ENCODE data around the gene FBXO10. TPM values are rescaled to one million over a fixed set of nuclear protein-coding genes. Genes with fewer than 3 reads are reported as not detected.

The FBXO10 gene
- total RNA-seq, 1 donor from 2014 or later: 18.5 TPM

DNA sequence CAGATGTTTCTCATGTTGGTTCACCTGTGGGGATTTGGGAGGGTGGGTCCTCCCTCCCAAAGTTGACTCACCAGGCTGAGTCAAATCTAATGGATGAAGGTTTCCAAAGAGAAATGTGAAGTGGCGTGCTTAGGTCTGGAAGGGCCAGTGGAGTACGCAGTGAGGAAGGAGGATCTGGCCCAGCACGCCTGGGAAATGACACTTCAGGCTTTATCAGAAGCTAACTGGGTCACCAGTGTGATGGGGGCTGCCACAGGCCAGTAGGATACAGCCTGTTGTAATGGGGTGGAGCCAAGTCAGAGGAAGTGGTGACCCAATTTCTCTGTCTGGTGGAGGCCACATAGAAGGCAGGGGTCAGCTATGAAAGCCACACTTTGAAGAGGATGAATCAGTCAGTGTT, 72.4 kb downstream of the FBXO10 start:
- Mint-ChIP-seq H3K4me1 (ENCODE audit: unreplicated experiment) (no peaks in the 10 kb centered on the region), H3K4me3 (no peak overlapping the region), H3K27me3 (no peaks in the 10 kb centered on the region), H3K36me3 (peaks cover 22% of the 10 kb centered on the region), H3K9me3 (no peaks in the 10 kb centered on the region), H3K27ac (no peak overlapping the region)
- no peak for DNase-seq (ENCODE audit: extremely low spot score, unreplicated experiment)
- TF ChIP-seq, protein P1, sequence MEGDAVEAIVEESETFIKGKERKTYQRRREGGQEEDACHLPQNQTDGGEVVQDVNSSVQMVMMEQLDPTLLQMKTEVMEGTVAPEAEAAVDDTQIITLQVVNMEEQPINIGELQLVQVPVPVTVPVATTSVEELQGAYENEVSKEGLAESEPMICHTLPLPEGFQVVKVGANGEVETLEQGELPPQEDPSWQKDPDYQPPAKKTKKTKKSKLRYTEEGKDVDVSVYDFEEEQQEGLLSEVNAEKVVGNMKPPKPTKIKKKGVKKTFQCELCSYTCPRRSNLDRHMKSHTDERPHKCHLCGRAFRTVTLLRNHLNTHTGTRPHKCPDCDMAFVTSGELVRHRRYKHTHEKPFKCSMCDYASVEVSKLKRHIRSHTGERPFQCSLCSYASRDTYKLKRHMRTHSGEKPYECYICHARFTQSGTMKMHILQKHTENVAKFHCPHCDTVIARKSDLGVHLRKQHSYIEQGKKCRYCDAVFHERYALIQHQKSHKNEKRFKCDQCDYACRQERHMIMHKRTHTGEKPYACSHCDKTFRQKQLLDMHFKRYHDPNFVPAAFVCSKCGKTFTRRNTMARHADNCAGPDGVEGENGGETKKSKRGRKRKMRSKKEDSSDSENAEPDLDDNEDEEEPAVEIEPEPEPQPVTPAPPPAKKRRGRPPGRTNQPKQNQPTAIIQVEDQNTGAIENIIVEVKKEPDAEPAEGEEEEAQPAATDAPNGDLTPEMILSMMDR (conservative IDR thresholded peaks at IDR 0.05): no peak

DNA sequence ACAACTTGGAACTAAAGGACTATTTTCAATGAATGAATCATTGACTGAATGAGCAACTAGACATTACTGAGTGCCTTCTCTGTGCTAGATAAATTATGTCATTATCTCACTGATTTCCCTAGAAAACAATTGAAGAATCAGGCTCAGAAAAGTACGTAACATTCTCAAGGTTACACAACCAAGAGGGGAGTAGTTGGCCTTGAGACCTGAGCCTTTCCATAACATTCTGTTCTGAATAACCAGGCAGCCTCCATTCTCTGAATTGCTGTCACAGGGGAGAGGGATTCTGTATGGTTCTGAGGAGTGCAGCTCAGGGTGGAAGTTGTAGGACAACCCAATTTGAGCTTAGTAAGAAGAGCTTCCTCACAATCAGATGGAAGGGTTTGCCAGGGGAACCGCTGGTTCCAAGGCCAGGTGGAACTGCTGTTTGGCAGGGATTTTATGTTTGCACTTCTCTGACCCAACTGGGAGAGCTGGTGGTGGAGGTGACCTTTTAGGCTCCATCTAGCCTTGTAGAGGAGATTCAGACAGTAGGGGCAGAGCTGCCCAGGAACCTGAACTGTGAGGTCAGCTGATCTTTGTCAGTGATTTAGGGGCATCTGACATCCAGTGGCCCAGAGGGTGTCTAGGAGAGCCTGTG, 74.1 kb downstream of the FBXO10 start:
- H3K4me1 Mint-ChIP-seq (ENCODE audit: unreplicated experiment): no peaks in the 10 kb centered on the region
- no peak for DNase-seq (ENCODE audit: extremely low spot score, unreplicated experiment)
- no peaks in the 10 kb centered on the region for H3K27me3 Mint-ChIP-seq
- no peaks in the 10 kb centered on the region for H3K9me3 Mint-ChIP-seq
- TF ChIP-seq, protein P1 (conservative IDR thresholded peaks at IDR 0.05): no peak
- H3K4me3 Mint-ChIP-seq: no peak overlapping the region
- H3K27ac Mint-ChIP-seq: no peak overlapping the region
- peaks cover 25% of the 10 kb centered on the region for H3K36me3 Mint-ChIP-seq

DNA sequence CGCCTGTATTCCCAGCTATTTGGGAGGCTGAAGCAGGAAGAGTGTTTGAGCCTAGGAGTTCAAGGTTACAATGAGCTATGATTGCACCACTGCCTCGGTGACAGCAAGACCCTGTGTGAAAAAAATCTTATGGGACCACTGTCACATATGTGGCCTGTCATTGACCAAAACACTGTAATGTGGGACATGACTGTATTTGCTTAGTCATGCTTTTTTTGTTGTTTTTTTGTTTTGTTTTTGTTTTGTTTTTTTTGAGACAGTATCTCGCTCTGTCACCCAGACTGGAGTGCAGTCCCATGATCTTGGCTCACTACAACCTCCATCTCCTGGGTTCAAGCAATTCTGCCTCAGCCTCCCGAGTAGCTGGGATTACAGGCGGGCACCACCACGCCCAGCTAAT, 76.9 kb downstream of the FBXO10 start:
- Mint-ChIP-seq H3K9me3 (no peaks in the 10 kb centered on the region), H3K36me3 (peaks cover 30% of the 10 kb centered on the region), H3K4me1 (ENCODE audit: unreplicated experiment) (no peaks in the 10 kb centered on the region), H3K27me3 (no peaks in the 10 kb centered on the region), H3K4me3 (no peak overlapping the region), H3K27ac (no peak overlapping the region)
- TF ChIP-seq, protein P1 (conservative IDR thresholded peaks at IDR 0.05): no peak
- DNase-seq (ENCODE audit: extremely low spot score, unreplicated experiment): no peak

DNA sequence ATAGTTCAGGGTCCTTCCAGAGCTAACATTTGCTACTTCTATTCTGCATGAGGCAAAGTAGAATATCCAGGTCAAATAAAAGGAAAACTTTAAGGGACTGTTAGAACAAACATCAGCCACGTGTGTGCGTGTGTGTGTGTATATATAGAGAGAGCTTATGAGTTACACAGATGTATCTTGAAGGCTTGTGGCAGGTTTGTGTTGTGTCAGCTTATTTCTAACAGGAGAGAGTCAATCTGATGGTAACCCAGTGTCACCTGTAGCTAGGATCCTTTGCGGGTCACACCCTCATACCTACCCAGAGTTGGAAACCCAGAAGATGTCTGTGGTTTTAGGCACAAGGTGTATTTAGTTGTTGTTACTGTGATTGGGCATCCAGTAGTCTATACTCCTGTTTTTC, 77.7 kb downstream of the FBXO10 start:
- Mint-ChIP-seq H3K4me1 (ENCODE audit: unreplicated experiment) (no peaks in the 10 kb centered on the region), H3K27me3 (no peaks in the 10 kb centered on the region), H3K9me3 (no peaks in the 10 kb centered on the region), H3K36me3 (peaks cover 26% of the 10 kb centered on the region), H3K4me3 (no peak overlapping the region), H3K27ac (no peak overlapping the region)
- no peak for DNase-seq (ENCODE audit: extremely low spot score, unreplicated experiment)
- TF ChIP-seq, protein P1 (conservative IDR thresholded peaks at IDR 0.05): no peak

DNA sequence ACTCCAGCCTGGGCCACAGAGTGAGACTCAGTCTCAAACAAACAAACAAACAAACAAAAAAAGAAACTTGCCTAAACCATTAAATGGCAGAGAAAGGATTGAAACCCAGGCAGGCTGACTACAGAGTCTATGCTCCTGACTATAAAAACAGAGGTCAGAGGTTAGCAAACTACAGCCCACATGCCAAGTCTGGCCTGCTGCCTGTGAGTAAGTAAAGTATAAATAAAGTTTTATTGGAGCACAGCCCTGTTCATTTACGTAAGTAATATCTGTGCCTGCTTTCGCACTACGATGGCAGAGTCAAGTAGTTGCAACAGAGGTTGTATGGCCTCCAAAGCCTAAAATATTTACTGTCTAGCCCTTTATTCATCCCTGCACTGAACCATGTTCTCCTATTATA, 78.9 kb downstream of the FBXO10 start:
- no peak overlapping the region for H3K4me3 Mint-ChIP-seq
- no peak overlapping the region for H3K27ac Mint-ChIP-seq
- H3K27me3 Mint-ChIP-seq: no peaks in the 10 kb centered on the region
- no peaks in the 10 kb centered on the region for H3K9me3 Mint-ChIP-seq
- TF ChIP-seq, protein P1 (conservative IDR thresholded peaks at IDR 0.05): no peak
- DNase-seq (ENCODE audit: extremely low spot score, unreplicated experiment): no peak
- peaks cover 30% of the 10 kb centered on the region for H3K36me3 Mint-ChIP-seq
- no peaks in the 10 kb centered on the region for H3K4me1 Mint-ChIP-seq (ENCODE audit: unreplicated experiment)

DNA sequence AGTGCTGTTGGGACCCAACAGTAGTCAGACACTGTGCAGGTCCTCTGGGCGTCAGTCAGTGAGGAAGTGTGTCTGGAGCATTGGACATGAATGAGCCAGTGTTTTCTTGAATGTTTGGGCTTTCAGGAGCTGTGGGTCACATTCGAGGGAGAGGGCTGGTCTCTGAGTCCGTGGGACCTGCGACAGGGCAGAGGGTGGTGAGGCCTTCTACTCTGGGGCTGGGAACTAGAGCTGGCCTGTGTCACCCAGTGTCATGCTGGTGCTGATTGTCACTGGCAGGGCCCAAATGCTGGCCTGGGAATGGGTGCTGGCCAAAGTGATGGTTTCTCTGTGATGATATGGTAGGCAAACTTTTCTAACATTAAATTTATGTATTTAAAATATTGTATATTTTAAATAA, 80.2 kb downstream of the FBXO10 start:
- no peak for DNase-seq (ENCODE audit: extremely low spot score, unreplicated experiment)

More for the DNA sequence above, 80.2 kb downstream of the FBXO10 start:
- TF ChIP-seq, protein P1 (conservative IDR thresholded peaks at IDR 0.05): no peak
- H3K4me3 Mint-ChIP-seq: no peak overlapping the region
- H3K27me3 Mint-ChIP-seq: no peaks in the 10 kb centered on the region
- H3K4me1 Mint-ChIP-seq (ENCODE audit: unreplicated experiment): no peaks in the 10 kb centered on the region
- no peaks in the 10 kb centered on the region for H3K9me3 Mint-ChIP-seq
- peaks cover 24% of the 10 kb centered on the region for H3K36me3 Mint-ChIP-seq
- no peak overlapping the region for H3K27ac Mint-ChIP-seq
